Jurkat, Clone E6-1 (cell line): Measurements from ENCODE around the gene ANKRD53.

Experiments
- DNase-seq: peaks from one replicate; pipeline ENCODE4 v3.0.0-alpha.2; 2011; ENCODE audit warnings: low read depth, low spot score
- H3K4me3 ChIP-seq: 2 replicates; pipeline ENCODE4 v1.5.1; 2011; ENCODE audit warnings: mild to moderate bottlenecking, low read length, control low read depth, moderate library complexity

Gene ANKRD53

DNA sequence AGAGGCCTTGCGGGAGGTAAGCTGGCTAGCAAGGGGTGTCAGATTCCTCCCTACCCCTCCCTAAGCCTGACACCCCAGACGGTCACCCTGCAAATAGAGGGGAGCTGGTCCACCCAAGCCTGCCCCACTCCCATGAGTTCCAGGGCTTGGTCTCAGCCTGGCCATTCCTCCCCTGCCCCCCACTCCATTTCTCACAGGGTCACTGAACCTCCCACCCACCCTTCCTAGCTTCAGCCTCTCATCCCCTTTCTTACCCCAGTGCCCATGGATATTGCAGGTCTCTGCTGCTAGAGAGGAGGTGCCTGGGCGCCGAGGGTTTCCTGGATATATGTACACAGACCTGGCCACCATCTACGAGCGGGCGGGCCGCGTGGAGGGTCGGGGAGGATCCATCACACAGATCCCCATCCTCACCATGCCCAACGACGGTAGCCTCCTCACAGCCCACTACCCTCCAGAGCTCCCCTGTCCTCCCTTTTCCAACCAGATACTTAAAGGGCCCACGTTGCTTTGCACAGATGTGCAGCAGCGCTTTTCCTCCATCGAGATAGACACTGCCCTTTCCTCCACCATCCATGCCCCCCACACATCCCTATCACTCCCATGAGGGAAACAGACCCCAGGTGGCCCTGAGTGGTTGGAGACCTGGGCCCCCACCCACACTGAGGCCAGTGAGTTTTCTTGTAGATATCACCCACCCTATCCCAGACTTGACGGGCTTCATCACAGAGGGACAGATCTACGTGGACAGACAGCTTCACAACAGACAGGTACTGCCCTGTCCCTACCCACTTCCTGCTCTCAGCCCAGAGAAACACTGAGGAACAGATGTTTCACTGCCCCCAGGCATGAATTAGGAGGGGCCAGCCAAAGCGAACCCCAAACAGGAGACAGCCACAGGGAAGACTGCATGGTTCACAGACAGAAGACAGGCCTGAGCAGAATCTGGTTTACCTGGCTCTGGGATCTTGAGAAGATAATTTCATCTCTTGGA is 15.2 kb upstream of the ANKRD53 start:
- no peak overlapping the region for H3K4me3 ChIP-seq
- no peak for DNase-seq

- H3K4me3 ChIP-seq = no peak overlapping the region
- no peak for DNase-seq
Measured at GRCh38 chr2:70964133-70964532, 14.3 kb upstream of the ANKRD53 start.

DNA sequence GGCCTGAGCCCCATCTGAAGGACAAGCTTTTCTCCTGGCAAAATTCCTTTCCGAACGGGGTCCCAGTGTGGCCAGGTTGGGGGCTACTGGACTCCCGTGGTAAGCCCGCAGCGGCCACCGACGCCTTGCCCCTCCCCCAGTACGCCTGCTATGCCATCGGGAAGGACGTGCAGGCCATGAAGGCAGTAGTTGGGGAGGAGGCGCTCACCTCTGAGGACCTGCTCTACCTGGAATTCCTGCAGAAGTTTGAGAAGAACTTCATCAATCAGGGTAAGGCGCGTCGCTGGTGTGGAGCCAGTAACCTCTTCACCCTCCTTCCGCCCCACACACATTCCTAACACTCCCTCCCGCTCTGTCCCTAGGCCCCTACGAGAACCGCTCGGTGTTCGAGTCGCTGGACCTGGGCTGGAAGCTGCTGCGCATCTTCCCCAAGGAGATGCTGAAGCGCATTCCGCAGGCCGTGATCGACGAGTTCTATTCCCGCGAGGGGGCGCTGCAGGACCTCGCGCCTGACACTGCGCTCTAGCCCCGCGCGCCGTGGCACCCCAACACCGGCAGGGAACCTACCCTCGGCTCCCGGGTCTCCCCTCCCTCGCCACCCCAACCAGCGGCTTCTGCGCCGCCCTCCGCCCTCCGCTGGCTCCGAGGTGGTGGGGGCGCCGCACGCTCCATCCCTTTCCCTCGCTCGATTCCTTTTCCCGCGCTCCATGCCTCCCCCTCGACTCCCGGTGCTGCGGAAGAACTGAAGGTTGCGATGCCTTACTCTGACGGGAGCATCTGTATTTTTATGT is 13.6 kb upstream of the ANKRD53 start:
- H3K4me3 ChIP-seq = no peak overlapping the region

GRCh38 chr2:70965506-70965905 is 12.9 kb upstream of the ANKRD53 start:
- no peak overlapping the region for H3K4me3 ChIP-seq
- DNase-seq = no peak

More for the DNA sequence above, 13.6 kb upstream of the ANKRD53 start:
- DNase-seq = no peak

DNA sequence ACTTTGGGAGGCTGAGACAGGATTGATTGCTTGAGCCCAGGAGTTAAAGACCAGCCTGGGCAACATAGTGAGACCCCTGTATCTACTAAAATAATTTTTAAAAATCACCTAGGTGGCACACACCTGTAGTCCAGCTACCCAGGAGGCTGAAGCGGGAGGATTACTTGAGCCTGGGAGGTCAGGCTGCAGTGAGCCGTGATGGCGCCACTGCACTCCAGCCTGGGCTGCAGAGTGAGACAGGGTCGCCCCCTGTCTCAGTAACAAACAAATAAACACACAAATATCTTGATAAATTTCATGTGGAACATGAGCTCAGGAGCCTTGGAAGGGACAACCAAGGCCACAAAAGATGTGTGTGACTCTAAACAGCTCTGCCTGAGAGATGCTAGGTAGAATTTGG is 11.7 kb upstream of the ANKRD53 start:
- no peak overlapping the region for H3K4me3 ChIP-seq
- no peak for DNase-seq

GRCh38 chr2:70967189-70967588 is 11.2 kb upstream of the ANKRD53 start:
- H3K4me3 ChIP-seq = no peak overlapping the region
- DNase-seq = no peak

DNA sequence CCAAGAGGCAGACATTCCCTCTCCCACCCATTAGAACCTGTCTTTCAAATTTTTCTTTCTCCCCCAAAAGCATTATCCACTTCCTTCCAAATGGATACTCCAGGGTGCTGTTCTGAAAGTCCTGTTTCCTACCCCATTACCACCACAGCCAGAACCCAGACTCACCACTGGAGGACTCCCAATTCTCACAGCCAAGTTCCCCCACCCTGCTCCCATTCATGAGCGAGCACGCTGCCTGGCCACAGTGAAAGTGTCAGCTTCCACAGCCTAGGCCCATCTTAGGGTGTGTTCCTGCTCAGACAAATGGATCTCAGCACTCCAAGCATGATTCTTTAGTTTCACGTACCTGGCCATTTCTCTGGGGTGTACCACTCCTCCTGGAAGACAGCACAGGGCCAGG is 3.8 kb upstream of the ANKRD53 start:
- DNase-seq = no peak
- H3K4me3 ChIP-seq = no peak overlapping the region

- H3K4me3 ChIP-seq = no peak overlapping the region
- DNase-seq = no peak
Measured at GRCh38 chr2:70975237-70975636, 3.2 kb upstream of the ANKRD53 start.

GRCh38 chr2:70977605-70978205 is 725 bp upstream of the ANKRD53 start:
- no peak for DNase-seq

GRCh38 chr2:70979180-70979488 is 704 bp downstream of the ANKRD53 start:
- no peak for DNase-seq
- H3K4me3 ChIP-seq = no peak overlapping the region

More at GRCh38 chr2:70977605-70978205, 725 bp upstream of the ANKRD53 start:
- H3K4me3 ChIP-seq = no peak overlapping the region

DNA sequence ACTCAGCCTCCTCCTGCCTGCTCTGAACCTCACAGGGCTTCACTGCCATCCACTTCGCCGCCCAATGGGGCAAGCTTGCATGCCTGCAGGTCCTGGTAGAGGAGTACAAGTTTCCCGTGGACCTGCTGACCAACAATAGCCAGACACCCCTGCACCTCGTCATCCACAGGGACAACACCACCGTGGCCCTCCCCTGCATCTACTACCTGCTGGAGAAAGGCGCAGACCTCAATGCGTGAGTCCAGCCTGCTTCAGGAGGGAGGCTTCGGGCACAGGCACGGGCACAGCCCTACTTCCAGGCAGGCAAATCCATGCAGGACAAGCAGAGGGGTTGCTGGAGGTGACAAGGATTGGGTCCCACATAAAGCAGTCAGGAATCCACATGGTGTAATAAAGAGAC is 1.2 kb downstream of the ANKRD53 start:
- no peak overlapping the region for H3K4me3 ChIP-seq
- no peak for DNase-seq

- no peak for DNase-seq
- no peak overlapping the region for H3K4me3 ChIP-seq
Measured at GRCh38 chr2:70981421-70981820, 3.0 kb downstream of the ANKRD53 start.

DNA sequence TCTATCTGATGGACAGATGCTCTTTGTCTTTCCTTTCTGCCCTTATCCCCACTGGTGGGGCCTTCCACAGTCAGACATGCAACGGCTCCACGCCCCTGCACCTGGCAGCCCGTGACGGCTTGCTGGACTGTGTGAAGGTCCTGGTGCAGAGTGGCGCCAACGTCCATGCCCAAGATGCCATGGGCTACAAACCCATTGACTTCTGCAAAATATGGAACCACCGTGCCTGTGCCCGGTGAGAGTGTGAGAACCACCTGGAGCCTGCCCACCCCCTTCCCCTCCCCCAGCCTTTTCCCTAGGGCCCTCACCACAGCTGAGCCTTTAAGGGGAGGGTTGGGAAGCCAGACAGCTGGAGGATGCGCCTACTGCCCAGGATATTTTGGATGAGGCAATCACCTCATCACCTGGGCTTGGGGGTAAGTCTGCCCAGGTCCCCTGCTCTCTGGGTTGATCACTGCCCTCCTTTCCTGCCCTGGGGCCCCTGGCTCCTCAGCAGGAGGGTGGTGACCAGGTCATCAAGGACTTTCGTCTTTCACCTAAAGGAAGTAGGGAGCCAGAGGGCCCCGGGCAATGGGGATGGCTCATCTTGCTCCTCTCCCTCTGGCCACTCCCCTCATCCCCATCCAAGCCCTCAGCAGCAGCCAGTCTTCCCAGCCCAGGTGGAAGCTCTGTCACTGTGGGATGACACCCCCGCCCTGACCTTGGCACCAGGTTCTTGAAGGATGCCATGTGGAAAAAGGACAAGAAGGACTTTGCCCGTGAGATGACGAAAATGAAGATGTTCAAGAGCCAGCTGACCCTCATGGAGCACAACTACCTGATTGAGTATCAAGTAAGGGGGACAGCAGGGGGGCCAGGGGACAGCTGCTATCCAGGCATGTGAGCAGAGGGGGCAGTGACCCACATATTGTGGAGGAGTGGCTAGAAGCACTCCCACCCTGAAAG is 3.7 kb downstream of the ANKRD53 start:
- no peak overlapping the region for H3K4me3 ChIP-seq

DNA sequence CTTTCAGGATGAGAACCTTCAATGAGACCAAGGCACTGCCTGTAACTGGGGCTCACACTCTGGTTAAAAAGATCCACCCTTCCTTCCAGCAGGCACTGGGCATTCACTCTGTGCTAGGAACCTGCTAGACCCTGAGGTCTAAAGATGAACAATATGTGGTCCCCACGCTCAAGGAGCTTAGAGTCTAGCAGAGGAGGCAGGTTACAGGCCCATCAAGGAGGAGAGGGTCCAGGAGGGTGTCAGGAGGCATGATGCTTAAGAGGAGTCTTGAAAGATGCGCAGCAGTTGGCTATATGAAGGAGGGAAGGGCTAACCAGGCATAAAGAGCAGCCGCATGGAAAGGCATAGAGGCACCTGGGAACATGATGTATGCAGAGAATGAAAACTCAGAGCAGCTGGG is 4.5 kb downstream of the ANKRD53 start:
- no peak for DNase-seq
- no peak overlapping the region for H3K4me3 ChIP-seq

More for the DNA sequence above, 3.7 kb downstream of the ANKRD53 start:
- no peak for DNase-seq

DNA sequence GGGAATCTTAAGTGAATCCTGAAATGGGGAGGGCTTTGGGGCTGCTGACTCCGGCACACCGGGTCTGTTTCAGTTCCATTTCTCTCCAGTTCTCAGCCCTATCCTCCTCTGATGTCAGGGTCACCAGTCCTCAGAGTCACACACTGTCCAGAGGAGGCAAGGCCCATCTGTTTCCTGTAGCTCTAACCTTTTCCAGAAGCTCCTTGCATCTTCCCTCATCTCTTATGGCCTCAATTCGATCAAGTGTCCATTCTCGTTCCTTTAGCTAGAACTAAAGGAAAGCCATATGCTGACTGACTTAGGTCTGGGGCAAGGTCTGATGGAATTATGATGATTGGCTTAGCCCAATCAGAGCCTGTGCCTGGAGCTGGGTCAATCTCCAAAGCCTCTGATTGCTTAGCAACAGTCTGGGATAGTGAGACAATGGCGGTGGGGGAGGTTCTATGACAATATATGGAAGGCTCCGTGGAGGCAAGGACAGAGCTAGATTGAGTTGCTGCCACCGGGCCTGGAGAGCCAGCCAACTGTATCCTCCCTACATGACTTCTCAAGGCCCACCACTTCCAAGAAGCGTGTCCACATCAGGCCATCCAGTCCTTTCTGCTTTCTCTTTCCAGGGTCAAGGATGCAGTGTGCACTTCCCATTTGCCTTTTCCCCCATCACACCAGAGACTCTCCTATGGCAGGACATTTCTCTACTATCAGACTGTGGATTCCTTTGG is 5.2 kb downstream of the ANKRD53 start:
- no peak for DNase-seq
- H3K4me3 ChIP-seq = no peak overlapping the region

- DNase-seq = no peak
- no peak overlapping the region for H3K4me3 ChIP-seq
Measured at GRCh38 chr2:70984228-70984575, 5.8 kb downstream of the ANKRD53 start.

DNA sequence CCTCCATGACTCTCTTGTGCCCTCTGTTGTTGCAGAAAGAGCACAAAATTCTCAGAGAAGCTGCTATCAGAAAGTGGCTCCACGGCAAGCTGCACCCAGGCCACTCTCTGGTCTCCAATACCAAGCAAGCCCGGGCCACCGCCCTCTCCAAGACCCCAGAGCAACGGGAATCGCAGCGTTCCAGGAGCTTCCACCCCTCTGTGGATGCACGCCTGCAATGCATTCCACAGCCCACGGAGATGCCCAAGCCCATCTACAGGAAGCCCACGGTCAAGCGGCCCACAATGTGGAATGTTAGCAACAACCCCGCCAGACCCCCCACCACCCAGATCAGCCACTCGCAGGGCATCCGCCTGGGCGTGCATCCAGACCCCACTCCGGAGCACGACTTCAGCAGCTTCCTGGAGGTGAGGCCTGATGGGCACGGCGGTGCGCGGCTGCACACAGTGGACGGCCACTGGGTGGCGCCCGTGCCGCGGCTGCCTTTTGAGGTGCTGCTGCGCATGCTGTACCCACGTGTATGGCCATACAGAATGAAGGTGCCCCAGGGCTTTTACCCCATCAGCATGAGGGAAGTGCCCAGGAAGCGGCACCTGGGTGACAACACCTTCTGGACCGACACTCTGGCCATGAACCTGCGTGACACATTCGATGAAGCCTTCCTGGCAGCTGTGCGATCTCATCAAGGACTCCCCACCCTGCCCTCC is 6.3 kb downstream of the ANKRD53 start:
- H3K4me3 ChIP-seq = no peak overlapping the region
- DNase-seq = no peak

- no peak overlapping the region for H3K4me3 ChIP-seq
- no peak for DNase-seq
Measured at GRCh38 chr2:70985283-70985688, 6.9 kb downstream of the ANKRD53 start.
